H1 (cell line): ENCODE results near the gene HSPA4.

Source experiments
- CEBPB ChIP-seq: IDR thresholded peaks from 2 replicates; pipeline ENCODE4 v1.6.1; 2012; ENCODE audit warnings: low read depth, low read length
- CHD2 ChIP-seq: IDR thresholded peaks from 2 replicates; pipeline ENCODE4 v1.6.1; 2012; ENCODE audit warnings: low read length, improper control_type of control experiment
- EP300 ChIP-seq, 2 experiments: IDR thresholded peaks; 1 replicate in 1 of 2; 2 replicates in 1 of 2; pipeline ENCODE4 v1.6.1; 2011 to 2012; ENCODE audit warnings: low read depth in 2 of 2, low read length in 2 of 2, mild to moderate bottlenecking in 2 of 2, borderline replicate concordance in 1 of 2, inconsistent platforms in 1 of 2, moderate library complexity in 1 of 2
- JUND ChIP-seq: IDR thresholded peaks from 2 replicates; pipeline ENCODE4 v1.6.1; 2011; ENCODE audit warnings: mild to moderate bottlenecking, improper control_type of control experiment, low read length
- PHF8 ChIP-seq: fragments of 200-600 bp; sonication (generic); conservative IDR thresholded peaks from 2 replicates; pipeline ENCODE4 v1.7.1; 2012; ENCODE audit warnings: low read depth, mild to moderate bottlenecking, inconsistent platforms, low read length, moderate library complexity
- POLR2AphosphoS5 ChIP-seq: IDR thresholded peaks from 2 replicates; pipeline ENCODE4 v1.6.1; 2011; ENCODE audit warnings: low read depth, low read length
- RAD21 ChIP-seq, 2 experiments: IDR thresholded peaks in 1 of 2; conservative IDR thresholded peaks in 1 of 2; 2 replicates each; pipeline ENCODE4 v1.6.1; 2011; ENCODE audit warnings: low read depth in 2 of 2, low read length in 2 of 2, improper control_type of control experiment in 1 of 2, inconsistent platforms in 1 of 2, mild to moderate bottlenecking in 1 of 2, moderate library complexity in 1 of 2
- RNF2 ChIP-seq: fragments of 200-900, 300-1000 bp; sonication (generic); IDR thresholded peaks from 2 replicates; pipeline ENCODE4 v1.7.1; 2016; ENCODE audit warnings: borderline replicate concordance, low read depth, mild to moderate bottlenecking, antibody characterized with exemption, low read length; ENCODE audit not compliant: poor library complexity, severe bottlenecking; ENCODE audit errors: missing control alignments
- SIN3A ChIP-seq, 2 experiments: IDR thresholded peaks in 1 of 2; conservative IDR thresholded peaks in 1 of 2; 2 replicates each; pipeline ENCODE4 v1.6.1; 2011 to 2012; ENCODE audit warnings: low read length in 2 of 2, improper control_type of control experiment in 1 of 2, low read depth in 1 of 2, mild to moderate bottlenecking in 1 of 2
- SUZ12 ChIP-seq: fragments of 200-600 bp; sonication (generic); IDR thresholded peaks from 2 replicates; pipeline ENCODE4 v1.6.1; 2012; ENCODE audit warnings: mild to moderate bottlenecking, inconsistent platforms, low read length, moderate library complexity, mixed read lengths
- TF ChIP-seq, protein P1 (sequence below), 3 experiments: IDR thresholded peaks; 1 replicate in 2 of 3; 2 replicates in 1 of 3; pipeline versions ENCODE4 v1.5.1 to v1.6.1; 2011; ENCODE audit warnings: low read length in 3 of 3, mild to moderate bottlenecking in 3 of 3, inconsistent platforms in 2 of 3, low read depth in 1 of 3, moderate library complexity in 1 of 3; ENCODE audit not compliant: insufficient read depth in 1 of 3; ENCODE audit errors: control extremely low read depth in 1 of 3
- TF ChIP-seq, protein P2 (sequence below): IDR thresholded peaks from 2 replicates; pipeline ENCODE4 v1.6.1; 2011; ENCODE audit warnings: low read depth, mild to moderate bottlenecking, low read length; ENCODE audit not compliant: insufficient read depth

- no peak for TF ChIP-seq PHF8
- TF ChIP-seq RAD21 (IDR thresholded peaks at IDR 0.05 in 1 of 2, conservative IDR thresholded peaks at IDR 0.05 in 1 of 2; ENCODE audit: low read depth in 2 of 2, low read length in 2 of 2) = no peak
- TF ChIP-seq SUZ12 = no peak
- TF ChIP-seq, protein P1, sequence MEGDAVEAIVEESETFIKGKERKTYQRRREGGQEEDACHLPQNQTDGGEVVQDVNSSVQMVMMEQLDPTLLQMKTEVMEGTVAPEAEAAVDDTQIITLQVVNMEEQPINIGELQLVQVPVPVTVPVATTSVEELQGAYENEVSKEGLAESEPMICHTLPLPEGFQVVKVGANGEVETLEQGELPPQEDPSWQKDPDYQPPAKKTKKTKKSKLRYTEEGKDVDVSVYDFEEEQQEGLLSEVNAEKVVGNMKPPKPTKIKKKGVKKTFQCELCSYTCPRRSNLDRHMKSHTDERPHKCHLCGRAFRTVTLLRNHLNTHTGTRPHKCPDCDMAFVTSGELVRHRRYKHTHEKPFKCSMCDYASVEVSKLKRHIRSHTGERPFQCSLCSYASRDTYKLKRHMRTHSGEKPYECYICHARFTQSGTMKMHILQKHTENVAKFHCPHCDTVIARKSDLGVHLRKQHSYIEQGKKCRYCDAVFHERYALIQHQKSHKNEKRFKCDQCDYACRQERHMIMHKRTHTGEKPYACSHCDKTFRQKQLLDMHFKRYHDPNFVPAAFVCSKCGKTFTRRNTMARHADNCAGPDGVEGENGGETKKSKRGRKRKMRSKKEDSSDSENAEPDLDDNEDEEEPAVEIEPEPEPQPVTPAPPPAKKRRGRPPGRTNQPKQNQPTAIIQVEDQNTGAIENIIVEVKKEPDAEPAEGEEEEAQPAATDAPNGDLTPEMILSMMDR (IDR thresholded peaks at IDR 0.05; ENCODE audit: control extremely low read depth in 1 of 3, insufficient read depth in 1 of 3, low read depth in 1 of 3, low read length in 3 of 3) = no peak
- TF ChIP-seq SIN3A (conservative IDR thresholded peaks at IDR 0.05 in 1 of 2, IDR thresholded peaks at IDR 0.05 in 1 of 2; ENCODE audit: low read depth in 1 of 2, low read length in 2 of 2) = no peak
- no peak for TF ChIP-seq CHD2
- no peak for TF ChIP-seq POLR2AphosphoS5
- no peak for TF ChIP-seq RNF2
- TF ChIP-seq, protein P2, sequence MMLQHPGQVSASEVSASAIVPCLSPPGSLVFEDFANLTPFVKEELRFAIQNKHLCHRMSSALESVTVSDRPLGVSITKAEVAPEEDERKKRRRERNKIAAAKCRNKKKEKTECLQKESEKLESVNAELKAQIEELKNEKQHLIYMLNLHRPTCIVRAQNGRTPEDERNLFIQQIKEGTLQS = no peak
- TF ChIP-seq CEBPB = no peak
- no peak for TF ChIP-seq EP300 (IDR thresholded peaks at IDR 0.05; ENCODE audit: borderline replicate concordance in 1 of 2, low read depth in 2 of 2, low read length in 2 of 2)
- TF ChIP-seq JUND = no peak
Observed at GRCh38 chr5:133081036-133081435, 29.2 kb downstream of the HSPA4 start.
